ENCODE results near the gene CD2.

Gene CD2, protein sequence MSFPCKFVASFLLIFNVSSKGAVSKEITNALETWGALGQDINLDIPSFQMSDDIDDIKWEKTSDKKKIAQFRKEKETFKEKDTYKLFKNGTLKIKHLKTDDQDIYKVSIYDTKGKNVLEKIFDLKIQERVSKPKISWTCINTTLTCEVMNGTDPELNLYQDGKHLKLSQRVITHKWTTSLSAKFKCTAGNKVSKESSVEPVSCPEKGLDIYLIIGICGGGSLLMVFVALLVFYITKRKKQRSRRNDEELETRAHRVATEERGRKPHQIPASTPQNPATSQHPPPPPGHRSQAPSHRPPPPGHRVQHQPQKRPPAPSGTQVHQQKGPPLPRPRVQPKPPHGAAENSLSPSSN

DNA sequence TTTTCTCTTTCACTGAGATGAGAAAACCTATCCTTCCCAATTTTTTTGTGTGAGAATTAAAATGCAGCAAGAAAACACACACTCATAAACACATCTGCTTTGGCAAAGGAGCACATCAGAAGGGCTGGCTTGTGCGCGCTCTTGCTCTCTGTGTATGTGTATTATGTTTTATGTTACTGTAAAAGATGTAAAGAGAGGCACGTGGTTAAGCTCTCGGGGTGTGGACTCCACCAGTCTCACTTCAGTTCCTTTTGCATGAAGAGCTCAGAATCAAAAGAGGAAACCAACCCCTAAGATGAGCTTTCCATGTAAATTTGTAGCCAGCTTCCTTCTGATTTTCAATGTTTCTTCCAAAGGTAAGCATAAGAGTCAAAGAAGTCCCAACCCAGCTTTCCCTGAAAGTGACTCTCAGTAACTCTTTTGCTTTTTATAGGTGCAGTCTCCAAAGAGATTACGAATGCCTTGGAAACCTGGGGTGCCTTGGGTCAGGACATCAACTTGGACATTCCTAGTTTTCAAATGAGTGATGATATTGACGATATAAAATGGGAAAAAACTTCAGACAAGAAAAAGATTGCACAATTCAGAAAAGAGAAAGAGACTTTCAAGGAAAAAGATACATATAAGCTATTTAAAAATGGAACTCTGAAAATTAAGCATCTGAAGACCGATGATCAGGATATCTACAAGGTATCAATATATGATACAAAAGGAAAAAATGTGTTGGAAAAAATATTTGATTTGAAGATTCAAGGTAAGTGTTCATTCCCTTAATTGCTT lies at the start of gene CD2:
Gene CD2 (plus strand): TSS at position 233 of the 780 bp plus-strand sequence. CDS start 63 bp downstream, at position 296.
- DNase-seq (ENCODE audit: low spot score), result no peak

DNA sequence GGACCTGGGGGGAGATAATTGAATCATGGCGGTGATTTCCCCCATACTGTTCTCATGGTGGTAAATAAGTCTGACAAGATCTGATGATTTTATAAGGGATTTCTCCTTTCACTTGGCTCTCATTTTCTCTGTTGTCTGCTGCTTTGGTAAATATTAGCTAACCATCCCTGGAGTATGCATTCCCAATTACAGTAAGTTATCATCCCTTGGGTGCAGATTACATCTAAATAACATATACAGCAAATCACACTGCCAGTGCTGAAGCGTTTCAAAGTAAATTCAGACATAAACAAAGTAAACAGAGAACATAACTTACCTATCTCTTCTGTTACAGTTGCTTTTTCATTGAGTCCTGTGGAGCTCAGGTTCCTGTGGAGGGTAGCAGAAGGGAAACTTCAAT lies 48.1 kb upstream of the CD2 start:
- no peak for DNase-seq (ENCODE audit: low spot score)

DNA sequence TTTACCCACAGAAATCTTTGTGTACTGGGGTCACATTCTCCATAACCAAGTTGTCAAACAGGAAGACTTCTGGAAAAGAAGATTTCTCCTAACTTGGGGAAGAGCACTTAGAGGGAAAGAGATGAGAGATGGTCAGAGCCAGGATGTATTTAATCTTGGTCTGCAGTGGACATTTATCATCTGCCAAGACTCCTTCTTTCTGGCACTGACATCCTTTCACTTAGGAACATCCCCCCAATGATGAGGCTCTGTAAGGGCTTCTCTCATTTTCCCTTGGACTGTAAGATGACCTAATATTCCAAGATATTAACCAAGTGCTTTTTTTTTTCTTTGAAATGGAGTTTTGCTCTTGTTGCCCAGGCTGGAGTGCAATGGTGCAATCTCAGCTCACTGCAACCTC lies 47.4 kb upstream of the CD2 start:
- no peak for DNase-seq (ENCODE audit: low spot score)

DNA sequence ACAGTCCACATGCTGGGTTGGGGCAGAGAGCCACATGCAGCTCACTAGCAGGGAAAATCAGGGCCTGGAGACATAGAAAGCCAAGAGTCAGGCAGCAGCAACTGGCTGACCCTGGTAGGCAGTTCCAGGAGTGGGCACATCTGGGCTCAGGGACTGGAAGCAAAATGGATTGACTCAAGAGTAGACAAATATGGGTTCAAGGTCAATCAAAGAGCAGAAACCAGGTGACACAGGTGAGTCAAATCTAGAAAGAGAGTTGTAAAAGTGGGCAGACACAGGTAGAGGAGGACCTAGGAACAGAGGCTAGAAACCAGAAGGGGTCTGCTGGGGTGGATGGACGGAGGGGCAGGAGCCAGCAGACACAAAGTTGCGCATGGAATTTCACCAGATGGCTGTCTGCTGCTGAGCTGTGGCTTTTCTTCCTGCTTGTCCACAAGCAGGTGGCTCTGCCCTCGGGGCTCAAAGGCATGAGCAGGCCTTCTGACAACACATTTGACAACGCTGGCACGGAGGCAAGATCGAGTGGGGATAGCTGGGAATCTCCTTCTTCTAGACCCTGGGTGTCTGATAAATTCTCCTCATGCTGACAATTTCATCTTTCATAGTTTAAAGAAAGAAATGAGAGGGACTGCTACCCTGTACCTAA lies 45.9 kb upstream of the CD2 start:
- no peak for DNase-seq (ENCODE audit: low spot score)

GRCh38 chr1:116709666-116710167 lies 44.5 kb upstream of the CD2 start:
- no peak for DNase-seq (ENCODE audit: low spot score)

- DNase-seq (ENCODE audit: low spot score), result no peak
Measured at GRCh38 chr1:116710420-116711262, 43.6 kb upstream of the CD2 start.

DNA sequence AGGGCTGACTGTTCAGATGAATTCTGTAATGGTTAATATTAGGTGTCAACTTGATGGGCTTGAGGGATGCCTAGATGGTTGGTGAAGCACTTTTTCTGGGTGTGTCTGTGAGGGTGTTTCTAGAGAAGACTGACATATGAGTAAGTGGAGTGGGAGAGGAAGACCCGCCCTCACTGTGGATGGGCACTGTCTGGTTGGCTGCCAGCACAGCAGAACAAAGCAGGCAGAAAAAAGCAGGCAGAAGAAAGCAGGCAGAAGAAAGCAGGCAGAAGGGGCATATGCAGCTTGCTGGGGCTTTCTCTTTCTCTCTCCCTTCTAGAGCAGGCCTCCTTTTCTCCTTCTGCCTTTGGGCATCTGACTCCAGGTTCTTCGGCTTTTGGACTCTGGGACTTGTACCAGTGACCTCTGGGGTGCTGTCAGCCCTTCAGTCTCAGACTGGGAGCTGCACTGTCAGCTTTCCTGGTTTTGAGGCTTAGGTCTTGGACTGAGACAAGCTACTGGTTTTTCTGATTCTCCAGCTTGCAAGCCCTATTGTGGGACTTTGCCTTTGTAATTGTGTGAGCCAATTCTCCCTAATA lies 42.9 kb upstream of the CD2 start:
- no peak for DNase-seq (ENCODE audit: low spot score)

- no peak for DNase-seq (ENCODE audit: low spot score)
Measured at GRCh38 chr1:116712510-116712909, 41.7 kb upstream of the CD2 start.

- DNase-seq (ENCODE audit: low spot score), result no peak
Measured at GRCh38 chr1:116713474-116713873, 40.8 kb upstream of the CD2 start.

DNA sequence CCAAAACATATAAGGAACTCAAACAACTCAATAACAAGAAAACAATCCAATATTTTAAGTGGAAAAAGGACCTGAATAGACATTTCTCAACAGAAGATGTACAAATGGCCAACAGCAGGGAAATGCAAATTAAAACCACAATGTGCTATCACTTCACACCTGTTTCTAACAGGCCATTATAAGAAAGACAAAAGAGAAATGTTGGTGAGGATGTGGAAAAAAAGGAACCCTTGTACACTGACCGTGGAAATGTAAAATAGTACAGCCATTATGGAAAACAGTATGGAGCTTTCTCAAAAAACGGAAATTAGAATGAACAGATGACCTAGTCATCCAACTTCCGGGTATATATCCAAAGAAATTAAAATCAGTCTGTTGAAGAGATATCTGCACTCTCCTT lies 37.8 kb upstream of the CD2 start:
- DNase-seq (ENCODE audit: low spot score), result no peak

GRCh38 chr1:116717318-116717717 lies 36.9 kb upstream of the CD2 start:
- DNase-seq (ENCODE audit: low spot score), result no peak

DNA sequence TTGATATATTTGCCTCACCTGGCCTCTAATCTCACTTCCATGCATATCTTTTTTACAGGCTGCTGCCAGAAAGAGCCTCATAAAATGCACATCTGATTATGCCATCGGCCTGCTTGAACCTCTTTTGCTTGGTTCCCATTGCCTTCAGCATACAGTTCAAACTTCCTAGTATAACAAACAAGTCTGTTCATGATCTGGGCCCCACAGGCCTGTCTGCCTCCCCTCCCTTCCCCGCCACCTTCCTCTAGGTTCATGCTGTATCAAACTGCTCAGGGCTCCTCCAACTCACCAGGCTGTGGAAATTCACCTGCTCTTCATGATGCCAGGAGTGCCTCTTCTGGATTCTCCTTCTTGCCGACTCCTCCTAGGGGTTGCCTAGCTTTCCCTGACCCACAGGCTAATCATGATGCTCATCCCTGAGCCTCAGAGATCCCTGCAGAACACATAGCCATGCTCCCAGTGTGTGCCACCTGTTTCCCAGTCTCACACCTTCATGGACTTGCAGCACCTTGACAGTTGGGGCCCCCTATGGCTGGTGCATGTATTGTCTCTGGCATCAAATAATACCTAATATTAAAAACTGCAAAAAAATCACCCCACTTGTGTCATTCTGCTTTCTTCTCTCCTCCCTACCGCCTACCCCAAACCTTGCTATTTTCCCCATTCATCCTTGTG lies 33.7 kb upstream of the CD2 start:
- DNase-seq (ENCODE audit: low spot score), result no peak

DNA sequence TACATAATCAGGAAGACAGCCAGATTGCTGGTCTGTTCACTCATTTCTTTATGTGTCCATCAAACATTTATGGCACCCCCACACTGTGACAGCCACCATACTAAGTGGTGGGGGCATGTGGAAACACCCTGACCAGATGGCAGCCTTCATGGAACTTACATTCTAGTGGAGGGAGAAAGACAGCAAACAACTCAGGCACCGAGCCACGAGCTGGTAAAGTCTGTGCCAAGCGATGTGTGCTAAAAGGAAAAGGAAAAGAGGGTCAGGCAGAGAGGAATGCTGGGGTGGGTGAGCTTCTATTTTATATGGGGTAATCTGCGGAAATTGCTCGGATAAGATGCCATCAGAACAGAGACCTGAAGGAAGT lies 33.2 kb upstream of the CD2 start:
- DNase-seq (ENCODE audit: low spot score), result no peak

DNA sequence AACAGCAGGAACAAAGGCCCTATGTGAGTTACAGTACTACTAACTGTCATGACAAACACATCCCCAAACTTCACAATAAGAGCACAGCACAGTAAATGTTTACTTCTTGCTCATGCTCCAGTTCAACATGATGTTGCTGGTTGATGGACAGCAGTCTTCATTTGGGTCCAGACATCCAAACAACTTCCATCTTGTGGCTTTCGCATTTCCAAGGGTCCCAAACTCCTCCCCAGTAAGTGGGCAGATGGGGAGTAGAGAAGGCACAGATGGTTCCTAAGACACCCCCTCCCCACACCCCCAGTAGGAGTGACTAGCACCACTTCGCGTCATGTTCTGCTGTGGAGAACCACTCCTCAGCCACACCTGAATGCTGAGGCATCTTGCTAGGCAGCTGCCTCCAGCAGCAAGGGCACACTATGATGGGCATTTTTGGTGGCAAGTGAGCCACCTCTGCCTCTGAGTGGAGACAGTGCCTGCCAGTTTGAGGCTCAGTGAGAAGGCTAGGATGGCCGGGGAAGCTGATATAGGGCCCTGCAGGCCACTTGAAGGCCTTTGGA lies 32.7 kb upstream of the CD2 start:
- DNase-seq (ENCODE audit: low spot score), result no peak

DNA sequence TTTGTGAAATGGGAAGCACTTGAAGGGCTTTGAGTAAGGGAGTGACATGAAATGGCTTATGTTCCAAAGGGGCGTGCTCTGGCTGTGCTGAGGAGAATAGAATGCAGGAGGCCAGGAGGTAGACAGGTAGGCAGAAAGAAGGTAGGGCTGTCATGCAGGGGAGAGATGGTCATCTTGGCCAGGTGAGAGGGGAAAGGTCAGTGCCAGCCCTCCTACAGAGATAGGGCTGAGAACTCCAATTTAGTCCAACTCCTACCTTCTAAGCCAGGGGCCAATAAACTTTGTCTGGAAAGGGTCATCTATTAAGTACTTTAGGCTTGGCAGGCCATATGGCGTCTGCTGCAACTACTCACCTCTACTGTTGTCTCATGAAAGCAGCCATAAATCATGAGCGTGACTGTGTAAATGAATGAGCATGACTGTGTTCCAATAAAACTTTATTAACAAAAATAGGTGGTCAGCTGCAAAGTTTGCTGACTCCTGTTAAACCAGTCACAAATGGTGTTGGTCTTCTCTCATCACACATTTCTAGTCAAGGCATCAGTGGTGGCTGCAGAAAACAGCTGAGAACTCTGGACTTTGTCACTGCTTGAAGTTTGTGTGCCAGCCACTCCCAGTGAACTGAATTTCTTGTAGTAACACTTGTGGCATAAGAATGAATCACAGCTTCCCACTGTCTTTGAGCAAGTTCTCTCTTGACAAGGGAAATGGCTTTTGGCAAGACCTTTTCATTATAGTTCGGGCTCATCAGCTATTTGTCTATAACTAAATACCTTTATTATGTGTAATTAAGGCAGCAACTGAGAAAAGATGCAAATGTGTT lies 32.0 kb upstream of the CD2 start:
- DNase-seq (ENCODE audit: low spot score), result no peak

GRCh38 chr1:116724765-116725375 lies 29.4 kb upstream of the CD2 start:
- peak; percentile 67 for DNase-seq (ENCODE audit: low spot score)

DNA sequence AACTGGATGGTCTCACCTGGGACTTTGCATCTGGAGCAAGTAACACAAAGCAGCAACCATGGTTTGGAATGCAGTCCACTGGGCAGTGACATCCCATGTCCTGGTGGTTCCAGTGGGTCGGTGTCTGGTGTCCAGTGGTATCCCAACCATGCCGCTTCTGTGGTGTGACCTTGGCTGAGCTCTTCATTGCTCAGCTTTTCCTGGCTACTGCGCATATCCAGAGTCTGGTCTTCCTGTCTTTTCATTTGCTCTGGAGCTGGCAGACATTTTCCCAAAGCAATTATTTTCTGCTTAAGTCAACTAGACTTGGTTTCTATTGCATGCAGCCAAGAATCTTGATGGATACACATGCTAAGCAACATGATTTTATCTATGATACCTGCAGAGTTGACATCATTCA lies 28.4 kb upstream of the CD2 start:
- no peak for DNase-seq (ENCODE audit: low spot score)

GRCh38 chr1:116726872-116727820 lies 27.1 kb upstream of the CD2 start:
- no peak for DNase-seq (ENCODE audit: low spot score)
